ENCODE data around the gene C15orf39. TPM values are rescaled to one million over a fixed set of nuclear protein-coding genes. Genes with fewer than 3 reads are reported as not detected.

C15orf39 gene
- total and polyA plus RNA-seq, 9 of the 15 experiments (the other 6 are each of a cell fraction or from before 2014, with no cell fraction given): 0.31 to 29.8 (median 4.4) TPM

- no peak for TF ChIP-seq BRCA1 (IDR thresholded peaks at IDR 0.05)
- TF ChIP-seq BRCA1 (CRISPR knock-in tag; IDR thresholded peaks at IDR 0.05): no peak
- no peak for TF ChIP-seq ARHGAP35 (IDR thresholded peaks at IDR 0.05; ENCODE audit: partially characterized antibody)
- no peak for TF ChIP-seq ZNF184 (CRISPR knock-in tag; IDR thresholded peaks at IDR 0.05)
- no peak for TF ChIP-seq EWSR1 (IDR thresholded peaks at IDR 0.05; ENCODE audit: borderline replicate concordance, low read depth, partially characterized antibody)
- TF ChIP-seq ZNF217 (CRISPR knock-in tag; IDR thresholded peaks at IDR 0.05): no peak
- no peak for TF ChIP-seq MED1 (CRISPR knock-in tag; IDR thresholded peaks at IDR 0.05; ENCODE audit: borderline replicate concordance)
- no peak for TF ChIP-seq ARID2 (IDR thresholded peaks at IDR 0.05)
- no peak for TF ChIP-seq CBX5 (IDR thresholded peaks at IDR 0.05; ENCODE audit: borderline replicate concordance, low read depth)
- no peak for TF ChIP-seq KDM2B (CRISPR knock-in tag; IDR thresholded peaks at IDR 0.05)
- TF ChIP-seq E2F1 (CRISPR knock-in tag; IDR thresholded peaks at IDR 0.05): no peak
- TF ChIP-seq POLR2H (tag; IDR thresholded peaks at IDR 0.05; ENCODE audit: low read depth): no peak
- TF ChIP-seq ZNF77 (CRISPR knock-in tag; IDR thresholded peaks at IDR 0.05): no peak
- no peak for TF ChIP-seq ZBTB8A (IDR thresholded peaks at IDR 0.05; ENCODE audit: partially characterized antibody)
- TF ChIP-seq TCF7L2 (IDR thresholded peaks at IDR 0.05; ENCODE audit: low read depth, low read length): no peak
- no peak for TF ChIP-seq ZFP91 (CRISPR knock-in tag; IDR thresholded peaks at IDR 0.05)
- no peak for TF ChIP-seq BCL6 (CRISPR knock-in tag; IDR thresholded peaks at IDR 0.05)
- no peak for TF ChIP-seq PPARD (CRISPR knock-in tag; IDR thresholded peaks at IDR 0.05)
- no peak for TF ChIP-seq RBBP5 (IDR thresholded peaks at IDR 0.05; ENCODE audit: borderline replicate concordance, insufficient read depth, low read length, poor library complexity, severe bottlenecking)
- TF ChIP-seq E2F4 (CRISPR knock-in tag; IDR thresholded peaks at IDR 0.05; ENCODE audit: low read depth): no peak
- no peak for TF ChIP-seq POLR2A (conservative IDR thresholded peaks at IDR 0.05)
- TF ChIP-seq E2F8 (IDR thresholded peaks at IDR 0.05; ENCODE audit: low read depth, partially characterized antibody): no peak
- no peak for TF ChIP-seq ZSCAN29 (IDR thresholded peaks at IDR 0.05)
- no peak for TF ChIP-seq ZNF3 (CRISPR knock-in tag; IDR thresholded peaks at IDR 0.05)
- no peak for TF ChIP-seq GTF2A2 (tag; IDR thresholded peaks at IDR 0.05)
These were observed 23.3 kb upstream of the C15orf39 start (continued) for GRCh38 chr15:75178171-75178937.
